NCI-H82 (cell line): ENCODE data around the gene TBC1D2.

ENCODE experiments used
- DNase-seq: peaks from one replicate; lab custom pipeline; 2025; lab: John Stamatoyannopoulos, UW

The TBC1D2 gene

DNA sequence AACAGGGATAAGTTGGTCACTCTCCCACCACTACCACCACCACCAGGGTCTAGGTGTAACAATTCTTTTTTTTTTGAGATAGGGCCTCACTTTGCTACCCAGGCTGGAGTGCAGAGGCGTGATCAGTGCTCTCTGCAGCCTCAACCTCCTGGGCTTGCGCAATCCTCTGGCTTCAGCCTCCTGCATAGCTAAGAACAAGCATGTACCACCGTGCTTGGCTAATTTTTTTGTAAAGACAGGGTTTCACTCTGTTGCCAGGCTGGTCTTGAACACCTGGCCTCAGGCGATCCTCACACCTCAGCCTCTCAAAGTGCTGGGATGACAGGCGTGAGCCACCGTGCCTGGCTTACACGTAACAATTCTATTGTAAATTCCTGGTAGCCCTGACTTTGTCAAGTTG, 90.5 kb downstream of the TBC1D2 start:
- no peak for DNase-seq

DNA sequence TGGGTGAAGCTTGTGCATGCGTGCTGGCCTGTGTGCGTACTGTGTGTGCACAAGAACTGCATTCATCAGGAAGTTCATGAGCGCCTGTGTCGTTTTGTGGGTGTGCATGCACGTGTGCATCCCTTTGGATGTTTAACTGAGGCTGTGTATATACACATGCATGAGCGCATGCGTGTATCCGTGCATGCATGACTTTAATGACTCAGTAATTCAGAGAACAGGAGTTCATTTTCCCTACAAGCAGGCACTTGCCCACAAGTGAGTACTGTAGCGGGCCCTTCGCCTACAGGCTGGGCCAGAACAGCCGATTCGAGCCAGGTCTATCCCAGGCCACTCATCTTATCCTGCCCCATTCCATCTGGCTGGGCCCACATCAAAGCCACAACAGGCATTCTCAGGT, 92.8 kb downstream of the TBC1D2 start:
- no peak for DNase-seq

DNA sequence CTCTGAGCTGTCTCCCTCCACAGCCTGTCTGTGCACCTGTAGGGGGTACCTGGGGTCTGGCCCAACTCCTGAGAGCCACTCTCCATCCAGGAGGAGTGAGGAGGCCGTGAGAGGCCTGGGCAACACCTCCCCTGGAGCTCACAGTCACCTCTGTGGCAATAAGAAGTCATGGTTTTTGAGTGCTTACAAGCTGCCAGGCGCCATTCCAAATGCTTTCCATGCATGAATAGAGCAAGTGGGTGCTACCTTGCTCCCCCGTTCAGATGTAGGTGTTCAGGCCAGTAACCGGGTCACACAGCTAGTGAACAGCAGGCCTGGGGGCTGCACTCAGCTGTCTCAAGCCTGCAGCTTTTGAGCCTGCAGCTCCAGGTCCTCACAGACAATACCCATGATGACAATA, 93.6 kb downstream of the TBC1D2 start:
- no peak for DNase-seq

DNA sequence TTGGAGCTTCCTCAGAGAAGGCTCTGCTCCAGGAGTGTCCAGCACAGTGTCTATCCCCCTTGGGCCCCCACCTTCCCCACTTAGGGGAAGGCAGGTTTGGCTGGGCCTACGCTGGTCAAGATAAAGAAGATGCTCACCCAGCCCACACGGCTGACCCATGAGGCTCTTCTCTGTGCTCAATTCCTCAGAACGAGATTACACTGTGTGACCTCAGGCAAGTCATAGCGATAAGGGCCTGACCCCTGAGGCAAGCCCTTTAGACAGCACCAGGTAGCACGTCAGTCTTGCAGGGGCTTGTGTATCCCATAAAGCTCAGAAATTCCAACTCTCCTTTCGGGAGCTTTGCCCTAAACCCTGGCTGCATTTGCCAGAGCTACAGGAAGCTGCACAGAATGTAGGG, 95.7 kb downstream of the TBC1D2 start:
- no peak for DNase-seq

DNA sequence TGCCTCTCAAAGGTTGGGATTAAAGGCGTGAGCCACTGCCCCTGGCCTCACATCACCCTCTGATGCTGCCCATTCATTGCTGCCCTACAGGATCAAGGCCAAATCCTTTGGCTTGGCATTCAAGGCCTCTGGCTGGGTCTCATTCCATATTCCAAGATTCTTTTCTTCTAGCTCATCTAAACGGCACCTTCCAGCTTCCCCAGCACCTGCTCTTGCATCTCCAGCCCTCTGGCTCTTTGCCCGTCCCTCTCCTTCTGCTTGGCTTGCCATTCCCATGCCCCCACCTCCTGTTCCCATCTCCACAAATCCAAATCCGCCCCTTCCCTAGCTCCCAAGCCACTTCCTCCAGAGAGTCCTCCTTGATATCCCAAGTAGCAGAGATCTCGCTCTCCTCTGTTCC, 96.1 kb downstream of the TBC1D2 start:
- no peak for DNase-seq

DNA sequence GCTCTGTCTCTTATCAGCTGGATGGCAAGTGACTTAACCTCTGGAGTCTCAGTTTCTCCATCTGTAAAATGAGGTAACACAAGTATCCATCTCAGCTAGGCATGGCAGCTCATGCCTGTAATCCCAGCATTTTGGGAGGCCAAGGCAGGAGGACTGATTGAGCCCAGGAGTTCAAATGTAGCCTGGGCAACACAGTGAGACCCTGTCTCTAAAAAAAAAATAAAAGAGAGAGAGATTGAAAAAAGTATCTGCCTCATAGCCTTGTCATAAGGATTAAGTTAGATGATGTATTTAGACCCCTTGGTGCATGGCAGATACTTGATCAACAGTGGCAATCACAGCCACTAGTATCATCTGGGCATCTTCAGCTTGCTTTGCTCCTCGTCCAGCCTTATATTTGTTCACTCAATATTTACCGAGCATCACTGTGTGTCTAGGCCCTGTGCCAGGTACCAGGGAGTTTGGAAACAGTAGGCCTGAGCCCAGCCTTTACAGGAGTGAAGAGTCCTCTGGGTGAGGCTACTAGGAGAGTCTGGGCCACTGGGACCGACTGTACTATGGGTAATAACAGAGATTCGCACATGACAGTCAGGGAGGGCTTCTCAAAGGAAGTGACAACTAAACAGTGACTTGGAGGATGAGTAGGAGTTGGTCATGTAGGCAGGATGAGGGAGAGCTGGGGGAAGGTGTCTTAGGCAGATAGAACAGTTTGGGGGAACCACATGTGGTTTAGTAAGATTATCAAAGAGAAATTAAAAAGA, 97.2 kb downstream of the TBC1D2 start:
- DNase-seq = no peak

DNA sequence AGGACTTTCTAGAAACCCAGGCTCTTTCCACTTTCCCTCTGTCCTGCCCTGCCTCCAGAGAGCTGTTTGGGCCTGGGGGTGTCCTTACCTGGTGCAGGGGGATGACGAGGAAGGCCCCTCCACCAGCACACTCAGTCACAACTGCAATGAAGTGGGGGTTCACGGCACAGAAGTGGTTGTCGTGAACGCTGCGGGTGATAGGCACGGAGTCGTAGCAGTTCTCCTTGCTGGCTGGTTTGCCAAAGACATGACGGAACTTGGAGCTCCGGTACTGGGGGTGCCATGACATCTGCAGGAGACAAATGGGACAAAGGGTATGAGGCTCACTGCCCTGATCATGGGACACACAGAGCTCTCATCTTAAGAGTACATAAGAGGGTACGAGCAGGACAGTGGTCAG, 98.1 kb downstream of the TBC1D2 start:
- no peak for DNase-seq

DNA sequence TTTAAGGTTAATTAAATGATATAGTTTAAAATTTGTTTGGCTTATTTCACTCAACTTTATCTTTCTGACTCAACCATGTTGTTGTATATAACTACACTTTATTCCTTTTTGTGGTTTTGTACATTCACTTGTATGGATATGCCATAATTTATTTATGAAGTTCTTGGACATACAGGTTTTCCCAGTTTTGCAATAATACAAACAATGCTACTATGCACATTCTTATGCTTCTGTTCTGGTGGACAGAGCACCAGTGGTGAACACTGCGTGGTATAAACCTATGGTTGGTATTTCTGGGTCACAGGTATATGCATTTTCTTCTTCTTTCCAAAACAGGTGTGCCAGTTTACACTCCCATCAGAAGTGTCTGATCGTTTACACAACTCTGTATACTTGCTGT, 100.8 kb downstream of the TBC1D2 start:
- no peak for DNase-seq

DNA sequence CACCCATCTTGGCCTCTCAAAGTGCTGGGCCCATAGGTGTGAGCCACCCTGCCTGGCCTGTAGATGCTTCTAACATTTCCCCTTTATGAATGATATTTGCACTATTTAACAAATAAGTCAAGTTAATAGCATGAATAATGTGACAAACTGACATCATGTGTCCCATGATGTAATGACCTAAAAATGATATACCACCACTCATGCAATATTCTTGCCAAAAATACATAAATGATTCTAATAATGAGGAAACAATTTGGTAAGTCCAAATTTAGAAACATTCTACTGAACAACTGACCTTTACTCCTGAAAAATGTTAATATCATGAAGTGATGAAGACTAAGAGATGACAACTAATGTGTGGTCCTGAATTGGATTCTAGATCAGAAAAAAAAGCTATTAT, 102.9 kb downstream of the TBC1D2 start:
- DNase-seq = no peak

DNA sequence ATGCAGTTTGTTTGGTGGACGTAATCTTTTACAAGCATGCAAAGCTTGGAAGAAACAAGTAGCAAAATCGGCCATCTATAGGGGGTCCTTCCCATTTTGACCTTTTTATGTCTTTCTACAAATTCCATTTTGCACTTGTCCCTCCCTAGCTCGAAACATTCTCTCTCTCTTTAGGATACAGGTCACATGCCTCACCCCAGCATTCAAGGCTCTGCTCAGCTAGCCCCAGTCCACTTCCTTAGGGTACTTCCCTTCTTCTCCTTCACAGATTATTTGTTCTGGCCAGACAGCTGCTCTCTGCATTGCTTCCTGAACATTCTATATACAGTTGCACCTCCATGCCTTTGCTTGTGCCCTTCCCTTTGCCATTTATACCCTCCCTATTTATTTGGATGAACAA, 104.7 kb downstream of the TBC1D2 start:
- no peak for DNase-seq

DNA sequence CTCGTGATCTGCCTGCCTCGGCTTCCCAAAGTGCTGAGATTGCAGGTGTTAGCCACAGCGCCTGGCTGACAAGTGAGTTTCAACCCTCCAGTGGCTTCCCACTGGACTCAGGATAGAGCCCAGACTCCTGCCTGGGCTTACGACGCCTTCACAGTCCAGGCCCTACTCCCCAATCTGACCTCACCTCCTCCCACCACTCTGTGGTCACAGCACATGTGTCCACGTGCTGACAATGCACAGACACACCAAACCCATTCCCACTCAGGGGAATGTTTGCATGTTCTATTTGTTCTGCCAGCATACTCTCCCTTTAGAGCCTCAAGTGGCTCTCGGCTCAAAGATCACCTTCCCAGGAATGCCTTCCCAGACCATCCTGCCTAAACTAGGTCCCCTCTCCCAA, 105.3 kb downstream of the TBC1D2 start:
- no peak for DNase-seq

DNA sequence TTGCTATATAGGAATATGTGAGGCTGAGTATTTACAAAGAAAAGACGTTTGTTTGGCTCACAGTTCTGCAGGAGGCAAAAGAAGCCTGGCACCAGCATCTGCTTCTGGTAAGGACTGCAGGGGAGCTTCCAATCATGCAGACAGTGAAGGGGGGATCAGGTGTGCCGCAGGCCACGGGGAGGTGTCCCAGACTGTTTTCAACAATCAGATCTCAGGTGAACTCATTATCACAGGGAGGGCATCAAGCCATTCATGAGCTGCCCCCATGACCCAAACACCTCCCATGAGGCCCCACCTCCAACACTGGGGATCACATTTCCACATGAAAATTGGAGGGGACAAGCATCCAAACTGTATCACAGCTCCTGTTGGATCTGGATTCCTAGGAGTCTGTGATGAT, 106.0 kb downstream of the TBC1D2 start:
- DNase-seq = no peak
